Superior temporal gyrus (tissue), 1 donor: ENCODE measurements around the gene BLTP3A.
"Not testable (repeated sequence)": the region's sequence is repeated elsewhere in the genome, so short reads cannot be mapped to it uniquely, and the experiment has no call there.

Experiments used
- DNase-seq: peaks from one replicate; pipeline ENCODE4 v3.0.0-alpha.2; 2016; ENCODE audit errors: extremely low spot score

BLTP3A gene

DNA sequence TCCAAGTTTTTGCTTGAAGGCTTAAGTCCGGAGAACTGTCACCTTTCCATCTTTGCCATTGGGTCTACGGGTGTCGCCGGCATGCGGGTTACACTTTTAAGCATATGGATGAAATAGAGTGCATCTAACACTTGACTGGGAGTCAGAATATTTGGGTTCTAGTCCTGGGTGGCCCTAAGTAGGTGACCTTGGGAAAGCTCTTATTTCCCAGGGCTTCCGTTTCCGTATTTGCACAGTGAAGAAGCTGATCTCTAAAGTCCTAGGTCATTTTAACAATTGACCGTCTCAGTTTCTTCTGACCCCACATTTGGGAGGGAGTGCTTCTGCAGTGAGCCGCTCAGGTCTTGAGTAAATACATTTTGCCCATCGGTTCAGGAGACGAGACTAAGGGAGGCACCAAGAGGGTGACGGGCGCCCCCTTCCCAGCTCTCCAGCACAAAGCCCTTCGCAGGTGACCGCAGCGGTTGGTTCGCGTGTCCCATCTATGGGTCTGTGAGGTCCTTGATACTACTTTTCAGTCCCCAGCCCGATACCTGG, 651 bp upstream of the BLTP3A start:
- no peak for DNase-seq

DNA sequence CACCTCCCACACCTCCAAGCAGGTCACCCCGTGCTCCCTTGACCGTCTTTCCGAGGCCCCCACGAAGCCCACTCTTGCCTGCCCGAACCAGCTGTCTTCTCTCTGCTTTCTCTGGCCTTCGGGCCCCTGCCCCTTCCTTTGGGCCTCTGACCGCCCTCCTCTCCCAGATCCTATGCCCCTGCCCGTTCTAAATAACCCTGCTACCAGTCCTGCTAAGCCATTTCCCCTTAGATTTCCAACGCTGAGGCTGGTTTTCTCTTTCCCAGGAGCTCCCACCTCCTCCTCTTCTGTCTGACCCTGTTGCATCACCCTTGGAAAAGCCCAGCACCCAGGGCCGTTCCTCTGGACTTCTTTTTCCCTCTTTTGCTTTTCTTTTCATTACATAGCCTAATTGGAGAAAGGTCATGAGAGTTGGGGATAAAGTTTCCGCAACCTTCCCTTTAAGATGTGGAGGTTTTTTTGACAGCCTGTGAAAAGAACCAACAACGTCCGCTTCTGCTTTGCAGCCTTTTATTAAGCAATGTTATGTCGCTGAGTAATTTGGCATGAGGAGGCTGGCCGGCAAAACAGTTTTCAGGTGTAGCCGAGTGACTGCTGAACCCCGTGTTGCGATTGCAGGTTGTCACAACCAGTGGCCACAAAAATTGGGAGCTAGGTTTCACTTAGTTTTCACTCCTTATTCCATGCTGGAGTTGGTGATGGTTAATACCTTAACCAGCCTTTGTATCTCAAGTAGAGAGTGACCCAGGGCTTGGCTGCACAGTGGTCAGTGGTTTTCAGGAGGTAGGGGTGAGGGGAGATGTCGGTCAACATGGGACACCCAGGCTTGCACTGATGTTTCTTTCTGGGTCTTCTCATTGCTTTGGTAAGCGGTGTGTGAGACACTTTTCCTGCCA, 970 bp downstream of the BLTP3A start:
- no peak for DNase-seq

DNA sequence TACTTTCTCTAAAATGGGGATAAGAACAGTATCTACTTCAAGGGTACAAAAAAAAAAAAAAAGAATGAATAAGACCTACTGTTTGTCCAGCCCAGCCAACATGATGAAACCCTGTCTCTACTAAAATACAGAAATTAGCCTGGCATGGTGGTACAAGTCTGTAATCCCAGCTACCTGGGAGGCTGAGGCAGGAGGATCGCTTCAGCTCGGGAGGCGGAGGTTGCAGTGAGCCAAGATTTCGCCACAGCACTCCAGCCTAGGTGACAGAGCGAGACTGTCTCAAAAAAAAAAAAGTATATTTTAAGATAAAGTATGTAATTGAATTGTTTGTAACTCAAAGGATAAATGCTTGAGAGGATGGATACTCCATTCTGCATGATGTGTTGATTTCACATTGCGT, 2.0 kb downstream of the BLTP3A start:
- no peak for DNase-seq

DNA sequence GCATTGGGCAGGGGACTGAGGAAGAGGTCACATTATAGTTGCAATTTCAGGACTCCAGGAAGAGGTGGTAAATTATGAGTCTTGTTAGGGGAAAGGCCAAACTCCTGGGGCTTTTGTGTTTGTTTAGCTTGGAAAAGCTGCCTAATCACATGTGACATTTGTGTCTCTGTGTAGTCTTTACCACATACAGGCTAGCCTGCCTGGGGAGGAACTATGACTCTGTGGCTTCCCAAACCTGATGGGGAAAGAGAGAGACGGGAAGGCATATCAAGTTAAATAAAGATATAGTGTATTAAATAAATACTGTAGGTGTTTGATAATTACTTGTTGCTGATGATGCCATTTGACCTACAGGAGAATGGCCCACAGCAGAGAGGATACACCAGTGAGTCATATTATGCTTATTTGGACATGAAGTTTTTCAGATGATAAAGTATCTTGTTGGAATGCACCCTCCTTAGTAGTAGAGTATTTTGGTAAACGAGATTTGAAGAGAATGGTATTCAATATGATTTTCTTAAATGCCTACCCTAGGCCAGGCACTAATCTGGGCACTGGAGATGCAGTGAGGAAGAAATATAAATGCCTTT, 4.0 kb downstream of the BLTP3A start:
- no peak for DNase-seq

DNA sequence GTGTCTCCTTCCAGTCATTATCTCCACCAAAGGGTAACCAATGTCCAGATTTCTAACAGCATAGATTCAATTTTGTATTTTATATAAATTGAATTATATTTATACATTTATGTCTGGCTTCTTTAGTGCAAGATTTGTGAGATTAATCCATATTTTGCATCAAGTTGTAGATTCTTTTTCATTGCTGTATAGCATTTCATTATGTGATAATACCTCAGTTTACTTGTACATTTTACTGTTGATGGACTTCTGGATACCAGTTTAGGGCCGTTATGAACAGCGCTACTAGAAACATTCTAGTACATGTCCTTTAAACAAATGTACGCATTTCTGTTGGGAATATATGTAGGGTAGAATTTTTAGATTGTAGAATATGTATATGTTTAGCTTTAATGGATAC, 6.2 kb downstream of the BLTP3A start:
- DNase-seq, result no peak

DNA sequence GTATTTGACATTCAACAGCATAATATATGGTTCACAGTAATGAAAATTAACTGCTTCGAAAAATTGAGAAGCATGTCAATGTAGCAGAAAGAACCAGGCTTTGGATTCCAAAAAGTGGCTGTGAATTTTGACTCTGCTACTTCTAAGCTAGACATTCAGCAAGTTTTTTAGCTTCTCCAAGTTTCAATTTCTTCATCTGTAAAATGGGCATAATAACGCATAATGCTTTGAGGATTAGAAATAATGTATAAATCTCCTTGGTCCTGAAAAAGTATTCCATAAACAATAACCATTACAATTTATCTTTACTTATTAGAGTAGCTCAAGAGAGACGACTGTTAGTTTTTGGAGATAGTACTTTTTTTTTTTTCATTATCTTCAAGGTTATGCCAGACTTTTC, 7.7 kb downstream of the BLTP3A start:
- no peak for DNase-seq

DNA sequence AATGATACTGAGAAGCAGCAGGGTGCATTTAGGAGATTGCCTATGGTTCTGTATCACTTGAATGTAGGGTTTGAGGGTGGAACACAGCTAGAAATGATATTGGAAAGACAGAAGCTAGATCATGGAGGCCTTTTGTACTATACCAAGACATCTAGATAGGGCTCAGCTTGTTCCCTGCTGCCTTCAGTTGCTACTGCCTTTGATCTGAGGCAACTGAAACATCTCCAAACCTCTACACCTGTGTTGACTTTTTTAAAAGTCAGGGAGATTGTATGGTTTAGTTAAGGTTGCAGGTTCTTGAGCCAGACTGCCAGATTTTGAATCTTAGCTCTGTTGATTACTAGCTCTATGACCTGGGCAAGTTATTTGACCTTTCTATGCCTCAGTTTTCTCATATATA, 12.7 kb downstream of the BLTP3A start:
- DNase-seq, result no peak

DNA sequence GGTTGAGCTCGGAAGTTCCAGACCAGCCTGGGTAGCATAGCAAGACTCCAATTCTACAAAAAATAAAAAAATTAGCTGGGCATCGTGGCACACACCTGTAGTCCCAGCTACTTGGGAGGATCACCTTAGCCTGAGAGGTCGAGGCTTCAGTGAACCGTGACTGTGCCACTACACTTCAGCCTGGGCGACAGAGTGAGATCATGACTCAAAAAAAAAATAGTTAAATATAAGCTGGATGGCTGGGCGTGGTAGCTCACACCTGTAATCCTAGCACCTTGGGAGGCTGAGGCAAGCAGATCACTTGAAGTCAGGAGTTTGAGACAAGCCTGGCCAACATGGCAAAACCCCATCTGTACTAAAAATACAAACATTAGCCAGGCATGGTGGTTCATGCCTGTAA, 13.2 kb downstream of the BLTP3A start:
- not testable (repeated sequence) for DNase-seq

DNA sequence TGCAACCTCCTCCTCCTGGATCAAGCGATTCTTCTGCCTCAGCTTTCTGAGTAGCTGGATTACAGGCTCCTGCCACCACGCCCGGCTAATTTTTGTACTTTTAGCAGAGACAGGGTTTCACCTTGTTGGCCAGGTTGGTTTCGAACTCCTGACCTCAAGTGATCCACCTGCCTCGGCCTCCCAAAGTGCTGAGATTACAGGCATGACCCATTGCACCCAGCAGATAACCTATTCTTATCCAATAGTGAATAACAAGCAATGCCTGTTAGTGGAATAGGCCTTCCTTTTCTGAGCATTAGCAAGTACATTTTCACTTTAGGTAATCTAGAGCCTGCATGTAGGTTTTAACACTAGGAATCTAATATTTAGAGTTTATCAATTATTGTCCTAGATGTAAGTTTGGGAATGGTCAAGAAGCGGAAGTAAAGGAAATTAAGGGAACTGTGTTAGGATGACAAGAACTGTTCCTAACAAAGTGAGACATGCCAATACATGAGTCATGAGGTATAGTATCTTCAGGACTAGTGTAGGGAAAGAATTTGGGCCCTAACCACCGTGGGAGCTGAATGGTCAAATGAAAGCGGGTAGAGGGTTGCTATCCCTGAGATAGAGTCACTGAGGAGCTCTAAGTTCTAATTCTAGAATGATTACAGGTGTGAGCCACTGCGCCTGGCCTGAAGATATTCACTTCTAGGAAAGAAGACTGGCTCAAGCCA, 15.0 kb downstream of the BLTP3A start:
- DNase-seq, result no peak

DNA sequence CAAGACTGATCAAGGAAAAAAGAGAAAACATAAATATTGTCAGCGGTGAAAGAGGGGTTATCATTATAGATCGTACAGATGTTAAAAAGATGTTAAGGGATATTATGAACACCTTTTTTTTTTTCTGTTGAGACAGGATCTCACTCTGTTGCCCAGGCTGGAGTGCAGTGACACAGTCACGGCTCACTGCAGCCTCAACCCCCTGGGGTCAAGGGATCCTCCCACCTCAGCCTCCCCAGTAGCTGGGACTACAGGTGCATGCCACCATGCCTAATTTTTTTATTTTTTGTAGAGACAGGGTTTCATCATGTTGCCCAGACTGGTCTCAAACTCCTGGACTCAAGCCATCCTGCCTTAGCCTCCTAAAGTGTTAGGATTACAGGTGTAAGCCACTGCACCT, 16.6 kb downstream of the BLTP3A start:
- not testable (repeated sequence) for DNase-seq

DNA sequence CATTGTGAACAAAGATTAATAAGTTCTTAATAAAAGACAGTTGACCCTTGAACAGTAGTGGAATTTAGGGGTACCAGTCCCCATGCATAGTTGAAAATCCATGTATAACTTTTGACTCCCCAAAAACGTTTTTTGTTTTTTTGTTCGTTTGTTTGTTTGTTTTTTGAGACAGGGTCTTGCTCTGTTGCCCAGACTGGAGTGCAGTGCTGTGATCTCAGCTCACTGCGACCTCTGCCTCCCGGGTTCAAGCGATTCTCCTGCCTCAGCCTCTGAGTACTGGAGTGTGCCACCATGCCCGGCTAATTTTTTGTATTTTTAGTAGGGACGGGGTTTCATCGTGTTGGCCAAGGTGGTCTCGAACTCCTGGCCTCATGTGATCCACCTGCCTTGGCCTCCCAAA, 17.5 kb downstream of the BLTP3A start:
- not testable (repeated sequence) for DNase-seq

DNA sequence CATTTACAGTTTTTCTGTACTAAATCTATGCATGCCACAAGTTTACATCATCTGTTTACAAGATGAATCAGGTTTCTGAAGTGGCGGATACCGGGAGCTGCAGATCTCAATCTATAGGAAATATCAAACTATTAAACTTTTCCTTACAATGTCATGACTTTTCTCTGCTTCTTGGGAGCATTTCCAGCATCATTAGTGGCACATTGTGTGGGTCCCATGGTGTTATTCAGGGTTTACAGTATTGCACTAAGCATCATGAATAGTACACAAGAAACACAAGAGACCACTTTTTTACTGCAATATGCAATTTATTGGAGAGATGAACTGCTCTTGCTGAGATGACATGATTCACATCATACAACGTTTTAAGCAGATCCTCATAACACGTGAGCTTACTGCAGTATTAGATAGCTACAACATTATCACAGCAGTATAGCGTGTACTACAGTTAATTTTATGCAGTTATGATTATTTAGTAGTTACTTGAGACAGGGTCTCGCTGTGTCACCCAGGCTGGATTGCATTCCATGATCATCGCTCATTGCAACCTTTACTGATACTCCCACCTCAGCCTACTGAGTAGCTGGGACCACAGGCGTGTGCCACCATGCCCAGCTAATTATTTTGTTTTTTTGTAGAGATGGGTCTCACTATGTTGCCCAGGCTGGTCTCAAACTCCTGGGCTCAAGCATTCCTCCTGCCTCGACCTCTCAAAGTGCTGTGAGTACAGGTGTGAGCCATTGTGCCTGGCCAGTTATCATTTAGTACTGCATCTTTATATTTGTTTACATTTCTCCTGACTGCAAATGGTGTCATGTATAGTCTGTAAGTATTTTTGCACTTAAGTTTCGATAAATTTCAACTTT, 18.4 kb downstream of the BLTP3A start:
- no peak for DNase-seq

DNA sequence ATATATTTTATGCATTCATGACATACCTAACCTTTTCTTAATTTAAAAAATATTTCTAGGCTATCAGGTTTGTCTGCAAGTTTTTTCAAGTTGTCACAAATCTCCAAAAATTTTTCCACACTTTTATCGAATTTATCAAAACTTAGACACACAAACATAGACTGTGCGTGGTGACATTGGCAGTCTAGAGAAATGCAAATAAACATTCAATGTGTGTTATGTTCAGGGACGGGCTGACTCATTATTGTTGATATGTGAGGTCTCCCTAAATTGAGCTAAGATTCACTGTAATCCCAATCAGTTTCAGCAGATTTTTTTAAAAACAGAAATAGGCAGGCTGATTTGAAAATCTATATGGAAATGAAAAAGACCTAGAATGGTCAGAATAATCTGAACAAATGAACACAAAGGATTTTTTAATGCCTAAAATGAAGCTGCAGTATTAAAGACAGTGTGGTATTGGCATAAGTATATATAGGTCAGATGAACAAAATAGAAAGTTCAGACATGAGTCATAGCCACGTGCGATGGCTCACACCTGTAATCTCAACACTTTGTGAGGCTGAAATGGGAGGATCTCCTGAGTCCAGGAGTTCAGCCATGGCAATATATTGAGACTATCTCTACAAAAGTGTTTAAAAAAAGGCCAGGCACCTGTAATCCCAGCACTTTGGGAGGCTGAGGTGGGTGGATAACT, 19.2 kb downstream of the BLTP3A start:
- DNase-seq, result no peak

DNA sequence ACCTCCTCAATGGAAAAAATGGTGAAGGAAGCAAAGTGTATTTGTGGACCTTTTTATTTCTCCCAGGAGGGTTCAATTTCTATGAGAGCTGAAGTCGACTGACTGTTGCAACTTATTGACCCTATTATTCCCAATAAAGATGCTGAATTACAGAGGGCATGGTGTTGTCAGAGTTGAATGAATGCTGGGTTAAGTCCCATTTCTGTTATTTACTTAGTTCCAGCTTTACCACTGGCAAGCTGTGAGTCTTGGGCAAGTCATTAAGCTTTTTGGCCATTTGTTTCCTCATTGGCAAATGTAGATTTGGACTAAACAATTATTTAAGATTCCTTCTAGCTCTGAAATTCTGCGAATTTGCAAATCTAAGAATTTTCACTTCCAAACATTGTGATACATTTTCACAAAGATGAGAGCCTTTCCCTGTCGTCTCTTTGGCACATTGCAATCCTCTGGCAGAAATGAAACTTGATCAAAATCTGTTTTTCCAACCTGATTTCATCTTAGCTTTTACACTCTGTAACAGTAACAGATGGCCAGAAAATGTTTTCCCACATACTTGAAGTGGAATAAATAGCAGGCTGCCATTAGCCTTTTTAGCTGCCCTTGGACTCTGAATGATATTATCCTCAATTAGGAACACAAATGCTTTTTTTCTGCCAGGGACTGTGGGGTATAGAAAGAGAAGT, 21.3 kb downstream of the BLTP3A start:
- DNase-seq, result peak; percentile 51

DNA sequence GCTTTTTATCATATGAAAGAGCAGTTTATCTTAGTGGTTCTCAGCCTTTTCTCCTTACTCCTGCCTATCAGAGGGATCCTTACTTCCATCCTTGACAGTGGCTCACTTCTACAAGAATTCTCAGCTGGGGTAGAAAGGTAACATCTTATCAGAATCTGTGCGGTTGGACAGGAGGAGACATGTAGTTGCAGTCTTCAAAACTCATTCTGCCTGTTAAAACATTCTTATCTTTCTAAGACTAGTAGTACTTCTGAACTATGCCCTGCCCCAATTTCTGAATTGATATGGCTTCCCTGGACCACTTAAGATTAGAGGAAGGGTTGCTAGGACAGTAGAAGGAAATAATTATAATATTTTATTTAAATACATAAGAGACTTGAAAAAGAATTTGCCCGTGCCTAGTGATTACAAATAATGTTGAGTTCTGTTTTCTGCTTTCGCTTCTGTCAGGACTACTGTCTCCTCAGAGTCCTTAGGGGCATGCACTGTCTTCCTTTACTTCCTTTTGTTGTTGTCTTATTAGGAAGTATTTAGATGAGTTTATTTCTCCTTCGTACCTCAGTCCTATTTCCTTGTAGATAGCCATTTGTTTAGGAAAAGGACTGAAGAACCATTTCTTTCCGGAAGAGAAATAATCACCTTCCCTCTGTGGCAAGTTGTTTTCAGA, 24.9 kb downstream of the BLTP3A start:
- DNase-seq, result no peak

DNA sequence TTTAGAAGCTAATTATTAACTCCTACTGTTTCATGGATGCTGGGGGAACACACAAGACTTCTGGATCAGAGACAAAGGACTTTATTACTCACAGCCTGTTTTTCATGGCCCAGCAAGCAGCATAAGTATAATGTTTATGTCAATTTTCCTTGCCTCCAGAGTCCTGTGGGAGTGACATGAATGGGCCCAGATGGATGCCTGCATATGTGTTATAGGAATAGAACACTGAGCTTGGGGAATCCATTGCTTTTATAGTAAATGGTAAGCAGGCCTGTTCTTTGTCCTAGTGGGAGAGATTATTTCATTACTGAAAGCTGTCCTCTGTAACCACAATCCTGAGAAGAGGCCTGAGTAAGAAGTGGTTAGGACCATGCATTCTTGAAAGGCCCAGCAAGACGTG, 25.6 kb downstream of the BLTP3A start:
- DNase-seq, result no peak

DNA sequence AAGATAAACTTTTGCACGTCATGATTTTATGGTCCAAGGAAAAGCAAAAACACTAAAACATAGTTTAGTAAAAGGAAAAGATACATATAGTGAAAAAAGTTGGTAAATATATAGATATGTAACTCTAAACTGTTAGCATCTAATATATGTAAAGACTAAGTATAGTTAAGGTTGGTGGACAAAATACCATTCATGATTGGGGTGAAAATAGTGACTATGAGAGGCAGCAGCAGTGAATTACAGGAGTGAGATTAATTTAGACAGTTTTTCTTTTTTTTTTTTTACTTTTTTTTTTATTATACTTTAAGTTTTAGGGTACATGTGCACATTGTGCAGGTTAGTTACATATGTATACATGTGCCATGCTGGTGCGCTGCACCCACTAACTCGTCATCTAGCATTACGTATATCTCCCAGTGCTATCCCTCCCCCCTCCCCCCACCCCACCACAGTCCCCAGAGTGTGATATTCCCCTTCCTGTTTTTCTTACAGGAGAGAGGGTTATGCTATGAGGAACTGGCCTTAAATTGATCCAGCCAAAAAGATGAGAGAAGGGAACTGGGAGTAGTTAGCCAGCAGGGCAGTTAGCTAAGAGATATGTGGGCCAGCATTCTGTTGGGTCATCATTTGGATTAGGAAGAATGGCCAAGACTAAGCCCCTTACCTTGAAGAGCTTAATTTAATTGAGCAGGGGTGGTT, 27.1 kb downstream of the BLTP3A start:
- not testable (repeated sequence) for DNase-seq

DNA sequence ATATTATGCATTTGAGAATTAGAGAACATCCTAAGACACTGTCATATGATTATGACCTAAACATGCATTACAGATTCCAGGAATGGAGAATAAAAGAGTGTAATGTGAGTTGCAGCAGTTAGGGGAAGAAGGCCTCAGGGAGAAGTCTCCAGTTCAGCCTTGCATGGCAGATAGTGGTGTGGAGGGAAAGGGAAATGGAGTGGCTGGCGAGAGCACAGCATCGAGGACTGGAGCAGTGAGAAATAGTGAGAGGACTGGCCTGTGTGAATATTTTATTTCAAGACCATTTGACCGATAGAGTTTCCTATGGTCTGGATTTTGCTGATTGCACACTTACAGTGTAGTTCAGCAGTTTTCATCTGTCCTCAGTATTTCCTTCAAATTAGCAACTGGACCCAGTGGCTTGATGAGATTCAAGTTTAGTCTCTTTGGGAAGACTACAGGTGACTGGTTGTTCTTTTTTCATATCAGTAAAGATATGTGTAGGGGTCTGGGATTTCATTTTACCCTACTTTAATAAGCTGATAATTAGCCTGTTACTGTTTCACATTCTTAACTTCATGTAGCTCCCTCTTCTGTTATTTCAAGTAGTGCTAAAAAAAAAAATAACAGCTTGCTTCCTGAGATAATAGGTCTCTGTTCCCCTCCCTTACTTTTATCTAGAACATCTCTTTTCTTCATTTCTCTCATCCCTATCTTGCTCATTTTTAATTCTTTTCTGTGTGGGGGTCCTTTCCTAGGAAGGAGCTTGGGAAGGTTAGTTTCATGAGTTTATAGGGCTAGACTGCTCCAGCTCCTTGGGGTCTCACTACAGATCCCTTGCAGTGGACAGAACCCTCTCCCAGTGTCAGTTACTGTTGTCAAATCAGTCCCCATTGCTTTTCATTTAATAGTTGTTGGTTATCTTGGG, 27.9 kb downstream of the BLTP3A start:
- no peak for DNase-seq
